Mucosa of rectum (tissue), 2 donors: ENCODE measurements around the gene CCSER1.
"Not testable (repeated sequence)": the region's sequence is repeated elsewhere in the genome, so short reads cannot be mapped to it uniquely, and the experiment has no call there.

Source experiments
- H3K27ac ChIP-seq, 2 donors: one replicate each; pipeline ENCODE4 v1.7.0; 2013; ENCODE audit warnings: inconsistent platforms in 2 of 2, low read depth in 2 of 2, low read length in 2 of 2
- H3K27me3 ChIP-seq, 2 donors: one replicate each; pipeline ENCODE4 v1.7.0; 2013; ENCODE audit warnings: low read length in 2 of 2; ENCODE audit not compliant: control insufficient read depth in 2 of 2, insufficient read depth in 2 of 2
- H3K36me3 ChIP-seq, 2 donors: one replicate each; pipeline ENCODE4 v1.7.0; 2013; ENCODE audit warnings: low read length in 2 of 2; ENCODE audit not compliant: control insufficient read depth in 2 of 2, insufficient read depth in 2 of 2
- H3K4me1 ChIP-seq, 2 donors: one replicate each; pipeline ENCODE4 v1.7.0; 2013; ENCODE audit warnings: low read length in 2 of 2, mild to moderate bottlenecking in 1 of 2; ENCODE audit not compliant: control insufficient read depth in 2 of 2, insufficient read depth in 2 of 2
- H3K4me3 ChIP-seq, 2 donors: one replicate each; pipeline ENCODE4 v1.7.0; 2013; ENCODE audit warnings: low read length in 2 of 2
- H3K9ac ChIP-seq, 2 donors: one replicate each; pipeline ENCODE4 v1.7.0; 2013; ENCODE audit warnings: low read length in 2 of 2, low read depth in 1 of 2, mild to moderate bottlenecking in 1 of 2
- H3K9me3 ChIP-seq, 2 donors: one replicate each; pipeline ENCODE4 v1.7.0; 2013; ENCODE audit warnings: low read length in 2 of 2; ENCODE audit not compliant: control insufficient read depth in 2 of 2
- donor health status: healthy.
- donor health status: Normal muscosa, but diverticular disease.

The CCSER1 gene

DNA sequence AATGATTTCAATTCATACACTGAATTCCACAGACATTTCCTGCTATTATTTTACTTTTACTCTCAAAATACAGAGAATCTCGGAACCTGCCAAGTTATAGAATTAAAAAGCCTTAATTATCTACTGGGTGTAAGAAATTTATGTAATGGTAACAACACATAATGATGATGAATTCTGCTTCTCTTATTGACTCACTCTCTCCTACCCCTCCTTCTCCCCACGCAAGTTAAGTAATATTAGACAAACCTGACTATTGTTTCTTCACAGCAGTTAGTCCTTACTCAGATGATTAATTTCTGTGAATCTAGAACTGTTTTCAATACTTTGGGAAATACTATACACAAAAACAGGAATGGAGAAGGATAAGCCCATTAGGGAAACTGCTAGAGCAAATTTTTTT is 762.0 kb downstream of the CCSER1 start:
- no peak overlapping the region for H3K9ac ChIP-seq
- no peaks in the 10 kb centered on the region for H3K9me3 ChIP-seq
- no peaks in the 10 kb centered on the region for H3K36me3 ChIP-seq
- no peaks in the 10 kb centered on the region for H3K4me1 ChIP-seq
- H3K27ac ChIP-seq = no peak overlapping the region
- no peak overlapping the region for H3K4me3 ChIP-seq
- no peaks in the 10 kb centered on the region for H3K27me3 ChIP-seq

DNA sequence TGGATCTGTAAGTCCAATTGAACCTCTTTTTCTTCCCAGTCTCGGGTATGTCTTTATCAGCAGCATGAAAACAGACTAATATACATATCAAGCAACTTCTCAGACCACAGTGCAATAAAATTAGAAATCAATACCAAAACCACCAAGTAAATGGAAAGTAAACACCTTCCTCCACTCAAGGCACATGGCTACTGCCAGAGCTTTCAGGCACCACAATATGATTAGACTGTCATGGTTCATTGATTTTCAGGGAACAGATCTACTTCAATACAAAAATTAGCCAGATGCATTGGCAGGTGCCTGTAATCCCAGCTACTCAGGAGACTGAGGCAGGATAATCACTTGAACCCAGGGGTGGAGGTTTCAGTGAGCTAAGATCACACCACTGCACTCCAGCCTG is 776.2 kb downstream of the CCSER1 start:
- not testable (repeated sequence) for H3K36me3 ChIP-seq, H3K9ac ChIP-seq, H3K27me3 ChIP-seq

GRCh38 chr4:90904021-90904420 is 776.8 kb downstream of the CCSER1 start:
- H3K9me3 ChIP-seq = peaks cover 0 to 3% of the 10 kb centered on the region in 2 donors
- no peaks in the 10 kb centered on the region for H3K27me3 ChIP-seq
- H3K27ac ChIP-seq = no peak overlapping the region
- no peaks in the 10 kb centered on the region for H3K4me1 ChIP-seq
- H3K4me3 ChIP-seq = no peak overlapping the region
- no peaks in the 10 kb centered on the region for H3K36me3 ChIP-seq
- no peak overlapping the region for H3K9ac ChIP-seq

More for the DNA sequence above, 776.2 kb downstream of the CCSER1 start:
- not testable (repeated sequence) for H3K4me1 ChIP-seq, H3K27ac ChIP-seq, H3K9me3 ChIP-seq, H3K4me3 ChIP-seq

GRCh38 chr4:90906239-90906638 is 779.0 kb downstream of the CCSER1 start:
- Histone ChIP-seq H3K9ac (no peak overlapping the region), H3K27ac (no peak overlapping the region), H3K36me3 (no peaks in the 10 kb centered on the region), H3K4me3 (no peak overlapping the region), H3K9me3 (peaks cover 0 to 3% of the 10 kb centered on the region in 2 donors), H3K27me3 (no peaks in the 10 kb centered on the region), H3K4me1 (no peaks in the 10 kb centered on the region)

DNA sequence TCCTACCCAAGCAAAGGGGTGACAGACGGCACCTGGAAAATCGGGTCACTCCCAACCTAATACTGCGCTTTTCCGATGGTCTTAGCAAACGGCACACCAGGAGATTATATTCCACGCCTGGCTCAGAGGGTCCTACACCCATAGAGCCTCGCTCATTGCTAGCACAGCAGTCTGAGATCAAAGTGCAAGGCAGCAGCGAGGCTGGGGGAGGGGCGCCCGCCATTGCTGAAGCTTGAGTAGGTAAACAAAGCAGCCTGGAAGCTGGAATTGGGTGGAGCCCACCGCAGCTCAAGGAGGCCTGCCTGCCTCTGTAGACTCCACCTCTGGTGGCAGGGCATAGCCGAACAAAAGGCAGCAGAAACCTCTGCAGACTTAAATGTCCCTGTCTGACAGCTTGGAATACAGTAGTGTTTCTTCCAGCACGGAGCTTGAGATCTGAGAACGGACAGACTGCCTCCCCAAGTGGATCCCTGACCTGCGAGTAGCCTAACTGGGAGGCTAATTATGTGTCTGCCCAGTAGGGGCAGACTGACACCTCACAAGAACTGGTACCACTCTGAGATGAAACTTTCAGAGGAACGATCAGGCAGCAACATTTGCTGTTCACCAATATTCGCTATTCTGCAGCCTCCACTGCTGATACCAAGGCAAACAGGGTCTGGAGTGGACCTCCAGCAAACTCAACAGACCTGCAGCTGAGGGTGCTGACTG is 784.7 kb downstream of the CCSER1 start:
- not testable (repeated sequence) for H3K27me3 ChIP-seq, H3K9ac ChIP-seq, H3K4me3 ChIP-seq, H3K4me1 ChIP-seq, H3K36me3 ChIP-seq, H3K27ac ChIP-seq, H3K9me3 ChIP-seq

- Histone ChIP-seq H3K36me3 (no peaks in the 10 kb centered on the region), H3K4me3 (no peak overlapping the region), H3K9me3 (no peaks in the 10 kb centered on the region), H3K4me1 (no peaks in the 10 kb centered on the region), H3K27ac (no peak overlapping the region), H3K27me3 (no peaks in the 10 kb centered on the region), H3K9ac (no peak overlapping the region)
Observed at GRCh38 chr4:90922174-90922573, 795.0 kb downstream of the CCSER1 start.

DNA sequence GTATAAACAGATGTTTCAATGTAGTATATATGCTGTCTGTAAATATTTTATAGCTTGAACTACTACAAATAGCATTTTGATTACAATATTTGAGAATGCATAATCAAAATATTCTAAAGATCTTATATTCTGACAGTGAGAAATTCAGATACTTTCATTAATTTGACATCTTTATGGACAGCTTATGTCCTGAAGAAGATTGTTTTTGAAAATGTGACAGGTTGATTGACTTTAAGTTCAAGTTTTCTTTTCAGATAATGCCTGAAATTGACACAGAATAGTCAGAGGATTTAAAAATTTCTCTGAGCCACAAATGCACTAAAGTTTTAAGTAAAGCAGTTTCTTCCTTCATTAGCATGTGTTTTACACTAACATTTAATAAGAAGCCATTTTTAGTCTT is 799.8 kb downstream of the CCSER1 start:
- no peak overlapping the region for H3K9ac ChIP-seq

GRCh38 chr4:90943311-90943710 is 816.1 kb downstream of the CCSER1 start:
- H3K9me3 ChIP-seq = no peaks in the 10 kb centered on the region
- H3K9ac ChIP-seq = no peak overlapping the region
- no peaks in the 10 kb centered on the region for H3K36me3 ChIP-seq
- H3K4me1 ChIP-seq = no peaks in the 10 kb centered on the region
- H3K4me3 ChIP-seq = no peak overlapping the region
- no peaks in the 10 kb centered on the region for H3K27me3 ChIP-seq
- no peak overlapping the region for H3K27ac ChIP-seq

More for the DNA sequence above, 799.8 kb downstream of the CCSER1 start:
- Histone ChIP-seq H3K9me3 (no peaks in the 10 kb centered on the region), H3K27ac (no peak overlapping the region), H3K27me3 (no peaks in the 10 kb centered on the region), H3K4me1 (no peaks in the 10 kb centered on the region), H3K4me3 (no peak overlapping the region), H3K36me3 (no peaks in the 10 kb centered on the region)

GRCh38 chr4:90946945-90947344 is 819.8 kb downstream of the CCSER1 start:
- H3K36me3 ChIP-seq = no peaks in the 10 kb centered on the region
- H3K9ac ChIP-seq = no peak overlapping the region
- H3K27ac ChIP-seq = no peak overlapping the region
- no peaks in the 10 kb centered on the region for H3K27me3 ChIP-seq
- no peak overlapping the region for H3K4me3 ChIP-seq
- H3K4me1 ChIP-seq = peaks cover 3 to 4% of the 10 kb centered on the region in 2 donors
- H3K9me3 ChIP-seq = no peaks in the 10 kb centered on the region

- H3K27me3 ChIP-seq = no peaks in the 10 kb centered on the region
- H3K9ac ChIP-seq = no peak overlapping the region
- no peaks in the 10 kb centered on the region for H3K9me3 ChIP-seq
- H3K4me3 ChIP-seq = no peak overlapping the region
- H3K36me3 ChIP-seq = no peaks in the 10 kb centered on the region
- no peak overlapping the region for H3K27ac ChIP-seq
- peaks cover 3 to 4% of the 10 kb centered on the region in 2 donors for H3K4me1 ChIP-seq
Observed at GRCh38 chr4:90950385-90950841, 823.2 kb downstream of the CCSER1 start.
